ENCODE results near the gene PAX2.

PAX2 gene

DNA sequence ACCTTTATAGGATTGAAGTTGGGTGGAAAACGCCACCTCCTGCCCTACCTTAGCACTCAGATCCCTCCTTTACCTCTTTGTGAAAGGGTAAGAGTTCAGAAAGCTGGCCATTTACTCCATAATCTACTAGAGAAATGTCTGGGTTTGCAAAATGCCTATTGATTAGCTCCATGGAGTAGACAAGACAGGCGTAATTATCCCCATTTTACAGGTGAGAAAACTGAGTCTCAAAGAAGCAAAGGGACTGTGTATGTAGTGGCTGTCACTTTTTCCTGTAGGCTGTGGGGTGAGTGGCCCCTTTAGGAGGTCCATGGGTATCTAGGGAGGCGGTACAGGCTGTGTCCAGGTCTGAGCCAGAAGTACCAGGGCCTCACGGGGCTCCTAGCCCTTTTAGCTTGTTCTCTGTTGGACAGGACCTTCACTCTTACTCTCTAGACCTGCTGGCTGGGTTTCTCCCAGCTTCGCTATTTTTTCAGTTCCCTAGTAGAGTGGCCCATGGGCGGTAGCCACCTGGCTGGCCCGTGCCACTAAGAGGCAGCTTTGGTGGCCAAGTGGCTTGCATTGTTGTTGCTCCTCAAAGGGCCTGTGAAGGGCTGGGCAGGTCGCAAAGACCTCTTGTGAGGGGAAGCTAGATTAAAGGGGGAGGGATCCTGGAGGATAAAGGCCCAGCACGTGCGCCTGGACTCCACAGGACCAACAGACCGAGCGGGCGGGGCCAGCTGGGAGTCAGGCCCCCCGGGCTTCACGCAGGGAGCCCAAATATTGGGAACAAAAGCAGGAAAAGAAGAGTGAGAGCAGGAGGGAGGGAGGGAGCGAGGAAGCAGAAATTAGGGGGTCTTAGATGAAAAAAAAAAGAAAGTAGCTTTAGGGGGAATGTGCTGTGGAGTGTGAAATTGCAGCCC, 4.7 kb upstream of the PAX2 start:
- DNase-seq: no peak

GRCh38 chr10:100741378-100742075, 3.9 kb upstream of the PAX2 start:
- DNase-seq: no peak

GRCh38 chr10:100742076-100742771, 3.2 kb upstream of the PAX2 start:
- DNase-seq: no peak

- no peak for DNase-seq
Measured at GRCh38 chr10:100742936-100743335, 2.4 kb upstream of the PAX2 start.

DNA sequence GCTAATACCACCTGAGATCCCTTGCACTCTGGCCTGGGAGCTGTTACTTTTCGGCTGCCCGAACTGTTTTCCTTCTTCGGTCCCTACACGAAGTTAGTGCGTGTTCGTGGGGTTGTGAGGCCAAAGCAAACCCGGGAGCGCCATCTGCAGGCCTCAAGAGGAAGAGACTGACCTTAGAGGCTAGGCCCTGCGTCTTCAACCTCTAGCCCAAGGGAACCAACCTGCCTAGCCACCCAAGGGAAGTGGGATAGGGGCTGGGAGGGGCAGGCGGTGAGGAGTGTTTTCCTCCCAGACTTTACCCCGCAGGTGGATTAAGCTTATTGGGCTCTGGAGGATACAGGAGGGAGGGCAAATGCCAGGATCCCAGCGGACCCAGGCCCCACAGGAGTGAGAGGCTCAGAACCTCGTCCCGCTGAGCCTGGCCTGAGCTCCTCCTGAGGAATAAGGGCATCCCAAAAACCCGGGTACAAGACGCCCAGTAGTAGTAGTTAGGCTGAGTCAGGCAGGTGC, 1.7 kb upstream of the PAX2 start:
- DNase-seq: no peak

- DNase-seq: no peak
Measured at GRCh38 chr10:100744136-100744986, 1.0 kb upstream of the PAX2 start.

- no peak for DNase-seq
Measured at GRCh38 chr10:100745882-100746783, 751 bp downstream of the PAX2 start.

GRCh38 chr10:100746784-100747455, 1.5 kb downstream of the PAX2 start:
- no peak for DNase-seq

DNA sequence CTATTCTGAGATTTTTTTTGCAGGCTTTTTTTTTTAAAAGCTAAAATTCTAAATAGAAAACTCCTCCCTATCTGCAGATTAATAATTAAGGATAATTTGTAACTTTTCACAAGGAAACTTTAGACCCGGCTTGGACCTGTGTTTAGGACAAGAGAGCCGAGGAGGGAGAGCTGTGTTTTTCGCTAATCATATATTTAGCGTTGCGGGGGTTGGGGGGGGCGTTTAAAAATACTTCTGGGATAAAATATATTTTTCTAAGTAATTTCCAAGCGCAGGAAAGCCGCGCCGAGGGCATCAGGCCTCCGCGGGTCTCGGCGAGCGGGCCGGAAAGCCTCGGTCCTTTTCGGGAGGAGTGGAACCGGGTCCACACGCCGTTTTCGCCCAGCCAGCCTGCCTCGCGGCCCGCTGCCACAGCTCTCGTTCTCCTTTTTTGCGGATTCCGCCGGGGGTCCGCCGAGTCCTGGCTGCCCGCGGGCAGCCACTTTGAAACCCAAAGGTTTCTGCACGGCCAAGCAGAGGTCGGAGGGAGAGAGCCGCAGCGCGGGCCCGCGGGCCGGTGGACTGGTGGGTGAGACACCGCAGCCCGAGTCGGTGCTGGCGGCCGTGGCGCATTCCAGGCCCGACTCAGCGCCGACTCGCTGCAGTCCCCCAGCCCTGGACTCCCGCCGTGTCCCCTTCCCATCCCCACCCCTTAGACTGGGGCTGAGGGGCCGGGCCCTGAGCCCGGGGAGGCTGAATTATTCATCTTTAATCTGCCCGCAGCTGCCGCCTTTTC, 2.3 kb downstream of the PAX2 start:
- no peak for DNase-seq

GRCh38 chr10:100748231-100749058, 3.1 kb downstream of the PAX2 start:
- no peak for DNase-seq

GRCh38 chr10:100749059-100749308, 3.6 kb downstream of the PAX2 start:
- DNase-seq: no peak

DNA sequence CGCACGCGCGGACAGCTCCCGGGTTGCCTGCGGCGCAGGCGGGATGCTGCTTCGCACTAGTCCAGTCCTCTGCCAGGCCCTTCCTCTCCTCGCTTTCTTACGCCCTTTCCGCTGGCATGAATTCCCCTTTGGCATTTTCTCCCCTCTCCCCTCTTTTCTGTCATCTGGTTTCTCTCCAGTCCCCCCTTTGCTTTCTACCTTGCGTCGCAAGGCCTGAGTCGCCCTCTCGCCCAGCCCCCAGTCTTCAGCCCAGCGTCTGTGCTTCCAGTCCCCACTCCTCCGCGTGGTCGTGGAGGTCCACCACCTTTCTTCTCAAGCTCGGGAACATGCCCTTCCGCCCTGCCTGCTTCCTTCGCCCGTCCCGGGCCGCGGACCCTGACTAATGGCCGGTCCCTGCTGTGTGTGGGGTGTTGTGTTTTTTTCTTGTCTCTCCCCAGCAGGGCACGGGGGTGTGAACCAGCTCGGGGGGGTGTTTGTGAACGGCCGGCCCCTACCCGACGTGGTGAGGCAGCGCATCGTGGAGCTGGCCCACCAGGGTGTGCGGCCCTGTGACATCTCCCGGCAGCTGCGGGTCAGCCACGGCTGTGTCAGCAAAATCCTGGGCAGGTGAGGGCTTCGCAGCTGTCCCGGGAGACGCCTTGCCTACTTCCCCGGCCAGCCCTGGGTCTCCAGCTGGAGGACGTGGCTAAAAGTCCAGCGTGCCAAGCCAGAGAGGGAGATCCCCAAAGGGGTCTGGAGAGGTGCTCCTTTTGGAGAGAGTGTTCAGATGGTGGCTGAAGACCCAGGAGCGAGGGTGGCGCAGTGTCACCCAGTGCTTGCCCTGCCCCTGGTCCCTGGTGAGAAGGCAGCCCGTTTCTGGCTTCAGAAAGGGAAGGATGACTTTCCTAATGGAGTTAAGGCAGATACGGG, 4.2 kb downstream of the PAX2 start:
- no peak for DNase-seq

- DNase-seq: no peak
Measured at GRCh38 chr10:100750291-100751210, 5.2 kb downstream of the PAX2 start.

GRCh38 chr10:100751211-100751933, 6.0 kb downstream of the PAX2 start:
- DNase-seq: no peak

DNA sequence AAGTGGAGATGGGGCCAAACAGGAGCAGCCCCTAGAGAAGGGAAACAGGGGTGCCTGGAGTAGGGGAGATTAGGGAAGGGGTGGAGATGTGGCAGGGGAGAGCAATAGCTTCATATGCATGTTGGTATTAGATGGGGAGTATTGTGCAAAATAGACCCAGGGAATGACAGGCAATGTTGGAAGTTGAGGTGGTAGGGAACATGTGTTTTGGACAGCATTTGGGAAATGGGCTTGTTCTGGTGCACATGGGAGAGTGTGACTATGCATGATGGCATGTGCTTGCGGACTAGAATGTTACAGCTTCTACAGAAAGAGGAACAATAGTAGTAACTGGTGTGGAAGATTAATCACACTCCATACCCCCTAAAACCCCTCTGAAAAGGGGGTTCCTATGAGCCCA, 10.4 kb downstream of the PAX2 start:
- DNase-seq: no peak

- DNase-seq: no peak
Measured at GRCh38 chr10:100759331-100759730, 13.9 kb downstream of the PAX2 start.

Measured in femur (tissue), 1 donor.